HEK293 (cell line): Measurements from ENCODE around the gene FOXO6.

Experiments used
- CTCF ChIA-PET: fragments of 350-600 bp; formaldehyde crosslinking; extraction: SDS; loops from one replicate; lab custom pipeline; 2021; ENCODE audit warnings: antibody characterized with exemption; lab: Yijun Ruan, JAX
- POLR2A ChIA-PET: fragments of 300-600 bp; formaldehyde crosslinking; extraction: SDS; loops from one replicate; lab custom pipeline; 2020; ENCODE audit warnings: antibody characterized with exemption, inconsistent platforms; lab: Yijun Ruan, JAX
- H3K27ac ChIP-seq: fragments of 200-500 bp; sonication (Bioruptor generic); 2 replicates; pipeline ENCODE4 v1.5.1; 2014; ENCODE audit warnings: low read depth, low read length, control low read depth, inconsistent platforms; ENCODE audit errors: extremely low read depth
- H3K36me3 ChIP-seq, 2 experiments: fragments of 200-500 bp in 1 of 2; sonication (Bioruptor generic) in 1 of 2; 1 replicate in 1 of 2; 2 replicates in 1 of 2; pipeline ENCODE4 v1.5.1; 2014 to 2017; ENCODE audit warnings: inconsistent platforms in 2 of 2, low read length in 2 of 2; ENCODE audit not compliant: control insufficient read depth in 2 of 2, insufficient read depth in 1 of 2
- H3K4me1 ChIP-seq: fragments of 200-500 bp; sonication (Bioruptor generic); 2 replicates; pipeline ENCODE4 v1.5.1; 2014; ENCODE audit warnings: mild to moderate bottlenecking, low read length, inconsistent platforms; ENCODE audit not compliant: control insufficient read depth, insufficient read depth
- H3K4me3 ChIP-seq: 2 replicates; pipeline ENCODE4 v1.5.1; 2011; ENCODE audit warnings: low read depth, mild to moderate bottlenecking, control low read depth, low read length, moderate library complexity
- H3K9me3 ChIP-seq: fragments of 200-500 bp; sonication (Bioruptor generic); 2 replicates; pipeline ENCODE4 v1.5.1; 2014; ENCODE audit warnings: low read depth, low read length, inconsistent platforms; ENCODE audit not compliant: control insufficient read depth, insufficient read depth
- EGR2 ChIP-seq: fragments of 450-650 bp; formaldehyde crosslinking; IDR thresholded peaks from 2 replicates; pipeline ENCODE4 v1.5.1; 2016; ENCODE audit warnings: low read depth, missing biosample characterization, missing genetic modification characterization
- FEZF1 ChIP-seq: fragments of 450-650 bp; formaldehyde crosslinking; IDR thresholded peaks from 2 replicates; pipeline ENCODE4 v1.5.1; 2016; ENCODE audit warnings: missing biosample characterization, missing genetic modification characterization
- GLIS2 ChIP-seq: fragments of 450-650 bp; formaldehyde crosslinking; IDR thresholded peaks from 2 replicates; pipeline ENCODE4 v1.5.1; 2016; ENCODE audit warnings: missing biosample characterization, missing genetic modification characterization
- KLF9 ChIP-seq: fragments of 450-650 bp; formaldehyde crosslinking; IDR thresholded peaks from 2 replicates; pipeline ENCODE4 v1.5.1; 2016; ENCODE audit warnings: missing biosample characterization, missing genetic modification characterization, low read depth
- REPIN1 ChIP-seq: fragments of 450-650 bp; formaldehyde crosslinking; IDR thresholded peaks from 2 replicates; pipeline ENCODE4 v1.5.1; 2017; ENCODE audit warnings: missing biosample characterization, missing genetic modification characterization, low read depth
- ZFP3 ChIP-seq: fragments of 450-650 bp; formaldehyde crosslinking; IDR thresholded peaks from 2 replicates; pipeline ENCODE4 v1.5.1; 2016; ENCODE audit warnings: low read depth, missing biosample characterization, missing genetic modification characterization
- ZNF146 ChIP-seq: fragments of 450-650 bp; formaldehyde crosslinking; IDR thresholded peaks from 2 replicates; pipeline ENCODE4 v1.5.1; 2016; ENCODE audit warnings: missing biosample characterization, missing genetic modification characterization
- ZNF155 ChIP-seq: fragments of 450-650 bp; formaldehyde crosslinking; IDR thresholded peaks from 2 replicates; pipeline ENCODE4 v1.5.1; 2016; ENCODE audit warnings: missing biosample characterization, missing genetic modification characterization
- ZNF157 ChIP-seq: fragments of 450-650 bp; formaldehyde crosslinking; IDR thresholded peaks from 2 replicates; pipeline ENCODE4 v1.5.1; 2016; ENCODE audit warnings: missing biosample characterization, missing genetic modification characterization
- ZNF202 ChIP-seq: fragments of 450-650 bp; formaldehyde crosslinking; IDR thresholded peaks from 2 replicates; pipeline ENCODE4 v1.5.1; 2016; ENCODE audit warnings: missing biosample characterization, missing genetic modification characterization, borderline replicate concordance
- ZNF221 ChIP-seq: fragments of 450-650 bp; formaldehyde crosslinking; IDR thresholded peaks from 2 replicates; pipeline ENCODE4 v1.5.1; 2017; ENCODE audit warnings: missing biosample characterization, missing genetic modification characterization, borderline replicate concordance
- ZNF391 ChIP-seq: fragments of 450-650 bp; formaldehyde crosslinking; IDR thresholded peaks from 2 replicates; pipeline ENCODE4 v1.5.1; 2016; ENCODE audit warnings: low read depth, missing biosample characterization, missing genetic modification characterization, borderline replicate concordance
- ZNF514 ChIP-seq: fragments of 450-650 bp; formaldehyde crosslinking; IDR thresholded peaks from 2 replicates; pipeline ENCODE4 v1.5.1; 2016; ENCODE audit warnings: missing biosample characterization, missing genetic modification characterization
- ZNF555 ChIP-seq: fragments of 450-650 bp; formaldehyde crosslinking; conservative IDR thresholded peaks from 2 replicates; pipeline ENCODE4 v1.5.1; 2017; ENCODE audit warnings: missing biosample characterization, mild to moderate bottlenecking, missing genetic modification characterization, inconsistent platforms
- ZNF560 ChIP-seq: fragments of 450-650 bp; formaldehyde crosslinking; IDR thresholded peaks from 2 replicates; pipeline ENCODE4 v1.5.1; 2017; ENCODE audit warnings: missing biosample characterization, missing genetic modification characterization, borderline replicate concordance
- ZNF610 ChIP-seq: fragments of 450-650 bp; formaldehyde crosslinking; IDR thresholded peaks from 2 replicates; pipeline ENCODE4 v1.5.1; 2016; ENCODE audit warnings: missing biosample characterization, missing genetic modification characterization, borderline replicate concordance
- TF ChIP-seq, protein P1 (sequence below): fragments of 450-650 bp; formaldehyde crosslinking; IDR thresholded peaks from 2 replicates; pipeline ENCODE4 v1.5.1; 2016; ENCODE audit warnings: missing biosample characterization, missing genetic modification characterization
- TF ChIP-seq, protein P2 (sequence below): fragments of 450-650 bp; formaldehyde crosslinking; conservative IDR thresholded peaks from 2 replicates; pipeline ENCODE4 v1.5.1; 2016; ENCODE audit warnings: low read depth, missing biosample characterization, missing genetic modification characterization
- TF ChIP-seq, protein P3 (sequence below): fragments of 450-650 bp; IDR thresholded peaks from 2 replicates; pipeline ENCODE4 v1.5.1; 2018; ENCODE audit warnings: missing biosample characterization, missing genetic modification characterization
- TF ChIP-seq, protein P4 (sequence below): fragments of 450-650 bp; formaldehyde crosslinking; IDR thresholded peaks from 2 replicates; pipeline ENCODE4 v1.5.1; 2016; ENCODE audit warnings: missing biosample characterization, missing genetic modification characterization
- TF ChIP-seq, protein P5 (sequence below): fragments of 450-650 bp; formaldehyde crosslinking; IDR thresholded peaks from 2 replicates; pipeline ENCODE4 v1.5.0; 2017; ENCODE audit warnings: missing biosample characterization, missing genetic modification characterization, borderline replicate concordance
- TF ChIP-seq, protein P6 (sequence below): fragments of 450-650 bp; formaldehyde crosslinking; IDR thresholded peaks from 2 replicates; pipeline ENCODE4 v1.5.1; 2016; ENCODE audit warnings: missing biosample characterization, missing genetic modification characterization, low read depth

FOXO6 gene

DNA sequence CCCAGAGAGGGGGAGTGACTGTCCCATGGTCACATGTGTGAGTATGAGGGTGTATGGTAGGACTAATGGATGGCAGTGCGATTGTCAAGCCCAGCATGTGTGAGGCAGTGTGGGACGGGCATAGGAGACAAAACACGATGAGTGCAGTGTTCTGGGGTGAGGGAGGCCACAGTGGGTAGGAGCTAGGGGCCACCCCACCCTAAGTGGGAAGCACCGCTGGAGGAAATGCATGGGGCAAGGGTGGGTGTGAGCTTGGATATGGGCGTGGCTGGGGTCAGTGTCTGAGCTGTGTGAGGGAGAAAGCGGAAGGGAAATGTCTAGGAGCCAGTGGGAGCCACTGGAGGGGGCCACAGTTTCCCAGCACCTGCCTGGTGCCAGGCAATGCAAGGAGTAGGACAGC, 56.5 kb downstream of the FOXO6 start (continued):
- no peak for TF ChIP-seq ZNF202 (tag by site-specific recombination)
- peak; percentile 32; the same call in 1 of the 2 replicates for TF ChIP-seq EGR2 (tag by site-specific recombination)
- TF ChIP-seq, protein P1, sequence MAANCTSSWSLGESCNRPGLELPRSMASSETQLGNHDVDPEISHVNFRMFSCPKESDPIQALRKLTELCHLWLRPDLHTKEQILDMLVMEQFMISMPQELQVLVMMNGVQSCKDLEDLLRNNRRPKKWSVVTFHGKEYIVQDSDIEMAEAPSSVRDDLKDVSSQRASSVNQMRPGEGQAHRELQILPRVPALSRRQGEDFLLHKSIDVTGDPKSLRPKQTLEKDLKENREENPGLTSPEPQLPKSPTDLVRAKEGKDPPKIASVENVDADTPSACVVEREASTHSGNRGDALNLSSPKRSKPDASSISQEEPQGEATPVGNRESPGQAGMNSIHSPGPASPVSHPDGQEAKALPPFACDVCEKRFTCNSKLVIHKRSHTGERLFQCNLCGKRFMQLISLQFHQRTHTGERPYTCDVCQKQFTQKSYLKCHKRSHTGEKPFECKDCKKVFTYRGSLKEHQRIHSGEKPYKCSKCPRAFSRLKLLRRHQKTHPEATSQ (tag by site-specific recombination), result no peak
- TF ChIP-seq, protein P2, sequence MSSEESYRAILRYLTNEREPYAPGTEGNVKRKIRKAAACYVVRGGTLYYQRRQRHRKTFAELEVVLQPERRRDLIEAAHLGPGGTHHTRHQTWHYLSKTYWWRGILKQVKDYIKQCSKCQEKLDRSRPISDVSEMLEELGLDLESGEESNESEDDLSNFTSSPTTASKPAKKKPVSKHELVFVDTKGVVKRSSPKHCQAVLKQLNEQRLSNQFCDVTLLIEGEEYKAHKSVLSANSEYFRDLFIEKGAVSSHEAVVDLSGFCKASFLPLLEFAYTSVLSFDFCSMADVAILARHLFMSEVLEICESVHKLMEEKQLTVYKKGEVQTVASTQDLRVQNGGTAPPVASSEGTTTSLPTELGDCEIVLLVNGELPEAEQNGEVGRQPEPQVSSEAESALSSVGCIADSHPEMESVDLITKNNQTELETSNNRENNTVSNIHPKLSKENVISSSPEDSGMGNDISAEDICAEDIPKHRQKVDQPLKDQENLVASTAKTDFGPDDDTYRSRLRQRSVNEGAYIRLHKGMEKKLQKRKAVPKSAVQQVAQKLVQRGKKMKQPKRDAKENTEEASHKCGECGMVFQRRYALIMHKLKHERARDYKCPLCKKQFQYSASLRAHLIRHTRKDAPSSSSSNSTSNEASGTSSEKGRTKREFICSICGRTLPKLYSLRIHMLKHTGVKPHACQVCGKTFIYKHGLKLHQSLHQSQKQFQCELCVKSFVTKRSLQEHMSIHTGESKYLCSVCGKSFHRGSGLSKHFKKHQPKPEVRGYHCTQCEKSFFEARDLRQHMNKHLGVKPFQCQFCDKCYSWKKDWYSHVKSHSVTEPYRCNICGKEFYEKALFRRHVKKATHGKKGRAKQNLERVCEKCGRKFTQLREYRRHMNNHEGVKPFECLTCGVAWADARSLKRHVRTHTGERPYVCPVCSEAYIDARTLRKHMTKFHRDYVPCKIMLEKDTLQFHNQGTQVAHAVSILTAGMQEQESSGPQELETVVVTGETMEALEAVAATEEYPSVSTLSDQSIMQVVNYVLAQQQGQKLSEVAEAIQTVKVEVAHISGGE, result no peak
- TF ChIP-seq ZNF391 (tag by site-specific recombination), result no peak
- TF ChIP-seq, protein P3, sequence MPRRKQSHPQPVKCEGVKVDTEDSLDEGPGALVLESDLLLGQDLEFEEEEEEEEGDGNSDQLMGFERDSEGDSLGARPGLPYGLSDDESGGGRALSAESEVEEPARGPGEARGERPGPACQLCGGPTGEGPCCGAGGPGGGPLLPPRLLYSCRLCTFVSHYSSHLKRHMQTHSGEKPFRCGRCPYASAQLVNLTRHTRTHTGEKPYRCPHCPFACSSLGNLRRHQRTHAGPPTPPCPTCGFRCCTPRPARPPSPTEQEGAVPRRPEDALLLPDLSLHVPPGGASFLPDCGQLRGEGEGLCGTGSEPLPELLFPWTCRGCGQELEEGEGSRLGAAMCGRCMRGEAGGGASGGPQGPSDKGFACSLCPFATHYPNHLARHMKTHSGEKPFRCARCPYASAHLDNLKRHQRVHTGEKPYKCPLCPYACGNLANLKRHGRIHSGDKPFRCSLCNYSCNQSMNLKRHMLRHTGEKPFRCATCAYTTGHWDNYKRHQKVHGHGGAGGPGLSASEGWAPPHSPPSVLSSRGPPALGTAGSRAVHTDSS (tag by site-specific recombination), result no peak
- TF ChIP-seq, protein P4, sequence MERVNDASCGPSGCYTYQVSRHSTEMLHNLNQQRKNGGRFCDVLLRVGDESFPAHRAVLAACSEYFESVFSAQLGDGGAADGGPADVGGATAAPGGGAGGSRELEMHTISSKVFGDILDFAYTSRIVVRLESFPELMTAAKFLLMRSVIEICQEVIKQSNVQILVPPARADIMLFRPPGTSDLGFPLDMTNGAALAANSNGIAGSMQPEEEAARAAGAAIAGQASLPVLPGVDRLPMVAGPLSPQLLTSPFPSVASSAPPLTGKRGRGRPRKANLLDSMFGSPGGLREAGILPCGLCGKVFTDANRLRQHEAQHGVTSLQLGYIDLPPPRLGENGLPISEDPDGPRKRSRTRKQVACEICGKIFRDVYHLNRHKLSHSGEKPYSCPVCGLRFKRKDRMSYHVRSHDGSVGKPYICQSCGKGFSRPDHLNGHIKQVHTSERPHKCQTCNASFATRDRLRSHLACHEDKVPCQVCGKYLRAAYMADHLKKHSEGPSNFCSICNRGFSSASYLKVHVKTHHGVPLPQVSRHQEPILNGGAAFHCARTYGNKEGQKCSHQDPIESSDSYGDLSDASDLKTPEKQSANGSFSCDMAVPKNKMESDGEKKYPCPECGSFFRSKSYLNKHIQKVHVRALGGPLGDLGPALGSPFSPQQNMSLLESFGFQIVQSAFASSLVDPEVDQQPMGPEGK (tag by site-specific recombination), result no peak
- TF ChIP-seq KLF9 (tag by site-specific recombination), result peak; percentile 37; the same call in 1 of the 2 replicates

DNA sequence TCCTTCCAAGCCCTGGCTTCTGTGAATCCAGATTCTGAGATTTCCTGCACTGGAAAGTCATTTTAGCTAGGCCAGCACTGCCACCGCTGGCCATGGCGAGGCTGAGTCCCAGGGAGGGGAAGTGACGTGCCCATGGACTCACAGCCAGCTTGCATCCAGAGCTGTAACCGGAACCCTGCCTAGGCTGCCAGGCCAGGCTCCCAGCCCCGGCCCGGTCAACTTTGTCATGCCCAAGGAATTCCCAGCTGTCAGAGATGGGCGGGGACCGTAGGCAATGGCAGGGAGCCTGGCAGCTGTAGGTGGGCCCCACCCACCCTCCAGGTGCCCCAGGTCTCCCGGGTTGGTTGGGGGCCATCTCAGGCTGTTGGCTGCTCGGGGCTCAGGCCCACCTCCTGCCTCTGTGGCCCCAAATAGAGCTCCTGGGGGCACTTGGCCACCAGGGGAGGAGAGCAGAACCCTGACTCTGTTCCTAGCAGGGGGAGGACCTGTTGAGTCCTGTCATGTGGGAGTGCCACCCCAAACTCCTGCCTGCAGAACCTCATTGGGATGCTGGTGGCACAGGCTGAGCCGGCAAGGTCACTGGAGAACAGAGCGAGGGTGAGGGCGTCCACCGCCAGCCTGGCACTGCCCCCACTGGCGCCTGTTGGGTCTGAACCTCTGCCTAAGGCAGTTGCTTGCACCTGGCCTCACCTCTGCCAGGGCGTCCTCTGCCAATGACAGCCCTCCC, 57.8 kb downstream of the FOXO6 start:
- H3K4me1 ChIP-seq, result no peaks in the 10 kb centered on the region
- ChIA-PET POLR2A (interaction anchor here (0.8 kb wide), 1 partner anchor 16 kb away, joined by 4 read pairs; no protein-coding TSS in a partner anchor), CTCF (interaction anchor here (0.7 to 7.8 kb wide), 10 partner anchors 14 to 687 kb away, joined by 3 to 77 read pairs (median 13); partner anchors contain the start of gene FOXO6)
- no peak overlapping the region for H3K4me3 ChIP-seq
- no peaks in the 10 kb centered on the region for H3K9me3 ChIP-seq
- H3K36me3 ChIP-seq, result no peaks in the 10 kb centered on the region
- no peak overlapping the region for H3K27ac ChIP-seq
- no peak for TF ChIP-seq ZNF157
- TF ChIP-seq, protein P5, sequence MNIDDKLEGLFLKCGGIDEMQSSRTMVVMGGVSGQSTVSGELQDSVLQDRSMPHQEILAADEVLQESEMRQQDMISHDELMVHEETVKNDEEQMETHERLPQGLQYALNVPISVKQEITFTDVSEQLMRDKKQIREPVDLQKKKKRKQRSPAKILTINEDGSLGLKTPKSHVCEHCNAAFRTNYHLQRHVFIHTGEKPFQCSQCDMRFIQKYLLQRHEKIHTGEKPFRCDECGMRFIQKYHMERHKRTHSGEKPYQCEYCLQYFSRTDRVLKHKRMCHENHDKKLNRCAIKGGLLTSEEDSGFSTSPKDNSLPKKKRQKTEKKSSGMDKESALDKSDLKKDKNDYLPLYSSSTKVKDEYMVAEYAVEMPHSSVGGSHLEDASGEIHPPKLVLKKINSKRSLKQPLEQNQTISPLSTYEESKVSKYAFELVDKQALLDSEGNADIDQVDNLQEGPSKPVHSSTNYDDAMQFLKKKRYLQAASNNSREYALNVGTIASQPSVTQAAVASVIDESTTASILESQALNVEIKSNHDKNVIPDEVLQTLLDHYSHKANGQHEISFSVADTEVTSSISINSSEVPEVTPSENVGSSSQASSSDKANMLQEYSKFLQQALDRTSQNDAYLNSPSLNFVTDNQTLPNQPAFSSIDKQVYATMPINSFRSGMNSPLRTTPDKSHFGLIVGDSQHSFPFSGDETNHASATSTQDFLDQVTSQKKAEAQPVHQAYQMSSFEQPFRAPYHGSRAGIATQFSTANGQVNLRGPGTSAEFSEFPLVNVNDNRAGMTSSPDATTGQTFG (tag by site-specific recombination), result no peak
- TF ChIP-seq ZNF155 (tag by site-specific recombination), result no peak
- TF ChIP-seq, protein P6, sequence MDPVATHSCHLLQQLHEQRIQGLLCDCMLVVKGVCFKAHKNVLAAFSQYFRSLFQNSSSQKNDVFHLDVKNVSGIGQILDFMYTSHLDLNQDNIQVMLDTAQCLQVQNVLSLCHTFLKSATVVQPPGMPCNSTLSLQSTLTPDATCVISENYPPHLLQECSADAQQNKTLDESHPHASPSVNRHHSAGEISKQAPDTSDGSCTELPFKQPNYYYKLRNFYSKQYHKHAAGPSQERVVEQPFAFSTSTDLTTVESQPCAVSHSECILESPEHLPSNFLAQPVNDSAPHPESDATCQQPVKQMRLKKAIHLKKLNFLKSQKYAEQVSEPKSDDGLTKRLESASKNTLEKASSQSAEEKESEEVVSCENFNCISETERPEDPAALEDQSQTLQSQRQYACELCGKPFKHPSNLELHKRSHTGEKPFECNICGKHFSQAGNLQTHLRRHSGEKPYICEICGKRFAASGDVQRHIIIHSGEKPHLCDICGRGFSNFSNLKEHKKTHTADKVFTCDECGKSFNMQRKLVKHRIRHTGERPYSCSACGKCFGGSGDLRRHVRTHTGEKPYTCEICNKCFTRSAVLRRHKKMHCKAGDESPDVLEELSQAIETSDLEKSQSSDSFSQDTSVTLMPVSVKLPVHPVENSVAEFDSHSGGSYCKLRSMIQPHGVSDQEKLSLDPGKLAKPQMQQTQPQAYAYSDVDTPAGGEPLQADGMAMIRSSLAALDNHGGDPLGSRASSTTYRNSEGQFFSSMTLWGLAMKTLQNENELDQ (tag by site-specific recombination), result no peak
- no peak for TF ChIP-seq ZNF514 (tag by site-specific recombination)
- peak; percentile 37; the same call in 1 of the 2 replicates for TF ChIP-seq GLIS2 (tag by site-specific recombination)
- TF ChIP-seq ZFP3, result no peak
- no peak for TF ChIP-seq ZNF221
- no peak for TF ChIP-seq REPIN1 (tag by site-specific recombination)
- no peak for TF ChIP-seq ZNF560 (tag by site-specific recombination)
- TF ChIP-seq ZNF610 (tag by site-specific recombination), result no peak
- TF ChIP-seq ZNF555 (tag by site-specific recombination), result no peak
- TF ChIP-seq ZNF146, result no peak
- TF ChIP-seq FEZF1 (tag by site-specific recombination), result no peak
